GM12875 (cell line): ENCODE results near the gene RIPOR3.

Experiments
- H3K4me3 ChIP-seq: one replicate; pipeline ENCODE4 v1.5.1; 2011; ENCODE audit warnings: low read depth, low read length, control low read depth
- TF ChIP-seq, protein P1 (sequence below): IDR thresholded peaks from 2 replicates; pipeline ENCODE4 v1.5.1; 2011; ENCODE audit warnings: low read depth, mild to moderate bottlenecking, control low read depth, inconsistent platforms, low read length, moderate library complexity, borderline replicate concordance; ENCODE audit not compliant: insufficient read depth

The RIPOR3 gene

DNA sequence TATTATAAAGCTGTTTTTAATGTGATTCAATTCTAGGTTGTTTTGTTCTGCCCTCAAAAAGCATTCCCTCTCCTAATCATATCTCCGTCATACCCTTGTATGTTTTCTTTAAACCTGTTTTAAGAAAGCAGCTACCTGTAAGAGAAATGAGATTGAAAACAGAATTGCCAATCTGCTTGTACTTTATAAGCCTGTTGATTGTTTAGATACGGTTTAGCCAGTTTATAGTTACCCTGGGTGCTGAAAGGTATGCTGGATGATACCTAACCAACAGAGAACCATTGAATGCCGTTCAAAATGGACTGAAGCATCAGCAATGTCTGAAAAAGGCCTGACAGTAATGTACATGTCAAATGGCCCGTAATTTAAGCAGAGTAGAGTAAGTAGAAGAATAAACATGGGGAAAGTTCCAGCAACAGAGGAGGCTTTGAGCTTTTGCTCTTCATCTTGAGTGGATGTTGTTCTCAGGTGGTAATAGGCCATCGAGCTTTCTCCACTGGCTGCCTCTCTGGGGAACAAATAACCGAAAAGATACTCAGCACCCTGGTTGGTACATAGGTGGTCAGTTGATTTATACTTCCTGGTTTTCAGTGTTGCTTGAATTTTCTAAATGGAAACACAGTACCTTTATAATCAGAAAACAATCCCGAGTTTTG is 153.7 kb downstream of the RIPOR3 start:
- TF ChIP-seq, protein P1, sequence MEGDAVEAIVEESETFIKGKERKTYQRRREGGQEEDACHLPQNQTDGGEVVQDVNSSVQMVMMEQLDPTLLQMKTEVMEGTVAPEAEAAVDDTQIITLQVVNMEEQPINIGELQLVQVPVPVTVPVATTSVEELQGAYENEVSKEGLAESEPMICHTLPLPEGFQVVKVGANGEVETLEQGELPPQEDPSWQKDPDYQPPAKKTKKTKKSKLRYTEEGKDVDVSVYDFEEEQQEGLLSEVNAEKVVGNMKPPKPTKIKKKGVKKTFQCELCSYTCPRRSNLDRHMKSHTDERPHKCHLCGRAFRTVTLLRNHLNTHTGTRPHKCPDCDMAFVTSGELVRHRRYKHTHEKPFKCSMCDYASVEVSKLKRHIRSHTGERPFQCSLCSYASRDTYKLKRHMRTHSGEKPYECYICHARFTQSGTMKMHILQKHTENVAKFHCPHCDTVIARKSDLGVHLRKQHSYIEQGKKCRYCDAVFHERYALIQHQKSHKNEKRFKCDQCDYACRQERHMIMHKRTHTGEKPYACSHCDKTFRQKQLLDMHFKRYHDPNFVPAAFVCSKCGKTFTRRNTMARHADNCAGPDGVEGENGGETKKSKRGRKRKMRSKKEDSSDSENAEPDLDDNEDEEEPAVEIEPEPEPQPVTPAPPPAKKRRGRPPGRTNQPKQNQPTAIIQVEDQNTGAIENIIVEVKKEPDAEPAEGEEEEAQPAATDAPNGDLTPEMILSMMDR: no peak
- H3K4me3 ChIP-seq: no peak overlapping the region

DNA sequence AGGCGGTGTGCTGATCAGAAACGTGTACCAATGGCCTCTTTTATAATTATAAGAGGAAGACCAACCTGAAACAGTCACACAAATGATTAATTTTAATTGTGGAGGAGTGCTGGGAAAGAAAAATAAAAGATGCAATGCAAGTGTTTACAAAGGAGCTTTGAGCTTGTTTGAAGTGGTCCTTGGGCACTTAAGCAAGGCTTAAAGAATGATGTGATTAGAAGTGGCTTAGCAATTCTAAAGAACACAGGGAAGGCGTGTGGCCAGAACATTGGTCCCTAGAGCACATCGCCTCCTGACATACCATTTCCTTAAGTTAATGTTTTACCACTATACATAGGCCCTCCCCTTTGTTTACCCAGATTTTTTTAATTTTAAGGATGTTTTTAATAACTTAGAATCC is 155.0 kb downstream of the RIPOR3 start:
- H3K4me3 ChIP-seq: no peak overlapping the region
- TF ChIP-seq, protein P1: no peak
